AG09319 (cell line): ENCODE measurements around the gene NDUFV3.
A peak's percentile ranks its signal among the peaks of the same experiment; 100 is the strongest.
"Not testable (repeated sequence)": the region's sequence is repeated elsewhere in the genome, so short reads cannot be mapped to it uniquely, and the experiment has no call there.

Experiments used
- DNase-seq: peaks from one replicate; pipeline ENCODE4 v3.0.0-alpha.2; 2010; ENCODE audit warnings: low read depth; ENCODE audit errors: extremely low read depth
- CTCF ChIP-seq: IDR thresholded peaks from 2 replicates; pipeline ENCODE4 v1.5.1; 2011; ENCODE audit warnings: low read depth, mild to moderate bottlenecking, inconsistent platforms, low read length, moderate library complexity

Gene NDUFV3

GRCh38 chr21:42892931-42893755 lies at the start of gene NDUFV3:
NDUFV3 (plus strand) TSS chr21:42893309; CDS start chr21:42893334, 25 bp downstream.
- TF ChIP-seq CTCF, result no peak

GRCh38 chr21:42844411-42845113 lies 48.5 kb upstream of the NDUFV3 start:
- TF ChIP-seq CTCF, result no peak
- DNase-seq, result no peak

More at GRCh38 chr21:42892931-42893755, at the start of gene NDUFV3:
- peak; percentile 93 for DNase-seq

- DNase-seq, result no peak
- no peak for TF ChIP-seq CTCF
These were observed 47.7 kb upstream of the NDUFV3 start for GRCh38 chr21:42845296-42845965.

GRCh38 chr21:42846221-42846620 lies 46.9 kb upstream of the NDUFV3 start:
- TF ChIP-seq CTCF, result no peak
- no peak for DNase-seq

GRCh38 chr21:42847051-42847707 lies 45.9 kb upstream of the NDUFV3 start:
- no peak for TF ChIP-seq CTCF
- DNase-seq, result no peak

- DNase-seq, result no peak
- TF ChIP-seq CTCF, result no peak
These were observed 45.4 kb upstream of the NDUFV3 start for GRCh38 chr21:42847726-42848125.

- DNase-seq, result not testable (repeated sequence)
These were observed 44.8 kb upstream of the NDUFV3 start for GRCh38 chr21:42848144-42848931.
